ENCODE measurements around the gene PRDM11. TPM values are rescaled to one million over a fixed set of nuclear protein-coding genes. Genes with fewer than 3 reads are reported as not detected.

The PRDM11 gene
- total and polyA plus RNA-seq, 2 of the 8 experiments (the other 6 are each of a cell fraction or from before 2014, with no cell fraction given), result 3.6 to 11.7 TPM

DNA sequence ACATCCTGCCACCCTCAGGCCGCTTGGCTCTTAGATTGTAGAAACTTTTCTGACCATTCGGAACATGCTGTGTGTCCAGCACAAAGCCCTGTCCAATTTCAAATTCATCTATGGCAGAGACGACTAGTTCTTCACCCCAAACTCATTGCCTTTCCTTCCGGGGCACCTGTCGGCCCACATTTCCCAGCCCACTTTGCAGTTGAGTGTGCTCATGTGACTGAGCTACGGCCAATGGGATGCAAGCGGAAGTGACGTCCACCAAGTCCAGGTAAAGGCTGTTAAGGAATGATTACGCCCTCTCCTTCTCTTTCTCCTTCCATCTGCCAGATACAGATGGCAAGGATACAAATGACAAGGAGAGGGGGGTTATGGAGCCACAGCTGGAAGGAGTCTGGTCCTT, 107.2 kb downstream of the PRDM11 start (continued):
- TF ChIP-seq CTCF (IDR thresholded peaks at IDR 0.05; ENCODE audit: control extremely low read depth in 1 of 3, insufficient read depth in 1 of 3, low read depth in 1 of 3, low read length in 3 of 3) (no peak), ZNF274 (IDR thresholded peaks at IDR 0.05; ENCODE audit: borderline replicate concordance, extremely low read depth, low read length) (no peak), CREB1 (IDR thresholded peaks at IDR 0.05) (no peak), GTF2F1 (IDR thresholded peaks at IDR 0.05; ENCODE audit: borderline replicate concordance, low read depth, low read length) (no peak), KDM1A (IDR thresholded peaks at IDR 0.05; ENCODE audit: borderline replicate concordance, low read length) (no peak)

All from H1 (cell line).